HG03139 (cell line): Measurements from ENCODE around the gene SORBS2.

ENCODE experiments used
- ATAC-seq: cut with Tn5 transposase; IDR thresholded peaks from one replicate; pipeline ENCODE4 v1.9.1; 2021; ENCODE audit not compliant: unreplicated experiment

SORBS2 gene

DNA sequence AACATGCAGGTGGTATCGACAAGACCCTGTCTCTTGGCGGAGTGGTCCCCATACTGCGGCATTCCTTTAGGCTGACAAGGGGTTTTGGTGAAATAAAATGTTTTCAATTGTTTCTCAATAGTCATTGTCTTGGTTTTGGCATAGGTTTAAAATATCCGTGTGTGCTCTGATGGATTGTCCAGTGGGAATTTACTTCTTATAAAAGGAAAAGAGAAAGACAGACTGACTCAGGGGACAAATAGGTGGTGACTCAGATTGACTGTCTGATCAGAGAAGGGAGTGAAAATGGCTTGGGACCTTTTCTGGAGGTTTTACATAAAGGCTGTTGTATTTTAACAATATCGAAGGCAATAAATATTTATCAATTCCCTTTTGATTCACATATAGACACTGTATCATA lies 129.8 kb downstream of the SORBS2 start:
- ATAC-seq, result no peak

DNA sequence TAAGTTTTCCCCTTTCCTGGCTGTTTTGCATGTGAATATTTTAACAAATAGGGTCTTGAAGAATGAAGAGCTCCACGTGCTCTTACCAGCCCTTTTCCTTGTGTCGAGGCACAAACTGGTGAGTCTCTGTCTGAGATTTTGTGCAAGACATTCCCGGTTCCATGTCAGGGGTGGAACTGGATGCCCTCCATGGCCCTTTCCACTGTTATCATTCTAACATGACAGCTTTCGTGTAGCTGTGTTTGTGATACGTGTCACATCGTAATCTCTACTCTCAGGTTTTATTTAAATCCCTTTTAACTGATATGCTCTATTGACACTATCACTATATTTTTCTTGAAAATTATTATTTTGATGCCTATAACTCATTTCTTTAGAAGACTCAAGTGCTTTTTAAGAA lies 130.4 kb downstream of the SORBS2 start:
- no peak for ATAC-seq

DNA sequence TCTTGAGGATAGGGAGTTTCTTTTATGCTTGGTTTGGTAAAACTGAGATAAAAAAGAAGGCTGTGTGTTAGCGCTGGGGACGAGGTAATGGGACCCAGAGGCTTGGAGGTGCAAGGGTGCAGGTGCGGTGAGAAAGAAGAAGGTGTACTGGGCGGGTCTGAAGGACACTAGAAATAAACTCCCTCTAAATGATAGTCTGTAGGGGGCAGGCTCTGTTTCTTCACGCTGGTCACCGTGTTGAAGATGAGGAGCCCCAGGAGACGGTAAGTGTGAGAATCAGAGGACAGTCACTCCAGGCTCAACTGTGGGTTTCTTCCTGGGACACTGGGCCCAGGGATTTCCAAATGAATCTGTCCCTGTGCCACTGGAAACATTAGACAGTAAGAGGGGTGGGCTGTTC lies 131.4 kb downstream of the SORBS2 start:
- no peak for ATAC-seq

DNA sequence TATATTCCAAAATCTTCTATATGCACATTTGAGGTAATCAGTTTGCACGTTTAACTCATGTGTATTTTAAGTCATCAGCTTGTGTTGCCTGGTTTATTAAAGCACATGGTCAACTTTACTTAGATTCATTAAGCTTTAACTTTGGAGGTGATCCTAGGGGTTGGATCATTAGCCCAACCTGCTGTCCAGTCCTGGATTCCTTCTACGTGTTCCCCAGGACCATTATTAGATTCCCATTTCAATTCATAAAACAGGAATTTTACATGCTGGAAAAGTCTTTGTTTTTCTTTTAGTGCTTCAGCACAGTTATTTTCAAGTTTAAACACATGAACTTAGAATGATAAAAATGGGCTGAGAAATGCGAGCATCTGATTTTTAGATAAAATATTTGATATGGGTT lies 132.5 kb downstream of the SORBS2 start:
- no peak for ATAC-seq

DNA sequence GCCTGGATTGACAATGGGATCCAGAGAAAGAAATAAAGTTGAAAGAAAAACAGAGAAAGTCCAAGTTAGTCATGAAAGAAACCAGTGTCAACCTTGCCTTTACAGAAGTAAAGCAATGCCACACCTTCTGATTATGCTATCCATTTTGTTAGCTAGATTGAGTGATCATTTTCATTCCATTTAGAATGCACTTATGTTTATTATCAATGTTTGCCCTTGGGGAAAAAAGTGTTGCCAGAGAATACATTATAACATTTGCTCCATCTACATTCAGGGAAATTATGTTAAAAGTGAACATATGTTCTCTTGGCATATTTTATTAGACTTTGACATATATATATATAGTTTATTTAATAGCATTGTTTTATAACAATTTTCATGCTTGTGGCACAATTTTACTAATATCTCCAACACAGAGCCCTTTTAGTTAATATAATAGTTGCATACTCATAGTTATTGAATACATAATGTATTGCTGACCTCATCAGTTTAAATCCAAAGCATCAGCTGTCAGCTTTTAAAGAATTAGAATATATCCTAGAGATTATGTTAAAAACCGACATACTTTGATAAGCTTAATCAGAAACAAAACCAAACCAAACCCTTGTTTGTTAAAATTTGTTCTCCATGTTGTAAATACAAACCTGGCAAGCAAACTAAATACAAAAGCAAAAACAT lies 134.2 kb downstream of the SORBS2 start:
- ATAC-seq, result no peak

DNA sequence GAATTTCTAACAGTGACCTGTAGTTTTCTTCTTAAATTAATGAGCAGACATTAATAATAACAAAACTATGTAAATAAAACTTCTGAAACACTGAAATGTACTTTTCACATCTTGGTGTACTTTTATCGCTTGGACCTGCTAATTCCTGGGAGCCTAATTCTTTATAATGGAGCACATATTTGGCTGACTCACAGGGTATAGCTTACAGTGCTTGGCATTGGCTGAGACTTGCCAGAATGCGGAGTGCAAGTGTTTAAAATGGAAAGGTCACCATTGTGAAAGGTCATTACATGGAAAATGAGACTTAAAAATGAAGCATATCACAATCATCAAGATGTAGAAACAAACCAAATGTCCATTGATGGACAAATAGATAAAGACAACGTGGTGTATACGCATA lies 139.4 kb downstream of the SORBS2 start:
- no peak for ATAC-seq

DNA sequence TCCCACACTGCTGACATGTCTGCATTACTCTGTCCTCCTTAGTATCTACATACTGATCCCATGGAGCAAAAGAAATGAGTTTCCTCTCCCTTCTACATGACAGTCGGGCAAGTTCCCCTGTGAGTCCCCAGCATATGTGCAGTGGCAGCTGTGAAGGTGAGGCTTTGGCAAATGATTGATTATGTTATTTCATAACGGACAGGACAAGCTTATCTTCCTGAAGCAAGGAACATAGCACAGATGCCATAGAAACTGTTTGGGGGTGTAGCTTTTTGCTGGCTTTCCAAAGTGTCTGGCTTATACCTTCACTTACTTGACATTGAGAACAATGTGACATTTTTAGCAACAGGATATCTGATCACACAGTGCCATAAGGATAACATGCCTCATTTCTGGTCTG lies 139.8 kb downstream of the SORBS2 start:
- ATAC-seq, result no peak

DNA sequence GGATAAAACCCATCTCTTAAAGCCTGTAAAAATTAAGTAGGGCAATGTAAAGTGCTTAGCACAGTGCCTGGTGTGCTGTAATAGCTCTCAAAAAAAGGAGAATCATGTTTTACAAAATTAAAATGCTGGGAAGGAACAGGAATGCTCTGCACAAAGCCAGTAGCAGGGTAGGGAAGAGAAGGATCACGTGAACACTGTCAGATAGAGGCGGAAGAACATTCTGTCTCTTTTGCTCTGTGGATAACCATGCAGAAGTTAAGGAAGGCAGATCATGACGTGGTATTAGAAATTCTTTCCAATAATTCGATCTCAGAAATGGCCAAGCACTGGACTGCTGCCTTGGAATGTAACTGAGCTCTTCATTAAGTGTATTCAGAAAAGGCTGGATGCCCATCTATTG lies 140.5 kb downstream of the SORBS2 start:
- no peak for ATAC-seq

DNA sequence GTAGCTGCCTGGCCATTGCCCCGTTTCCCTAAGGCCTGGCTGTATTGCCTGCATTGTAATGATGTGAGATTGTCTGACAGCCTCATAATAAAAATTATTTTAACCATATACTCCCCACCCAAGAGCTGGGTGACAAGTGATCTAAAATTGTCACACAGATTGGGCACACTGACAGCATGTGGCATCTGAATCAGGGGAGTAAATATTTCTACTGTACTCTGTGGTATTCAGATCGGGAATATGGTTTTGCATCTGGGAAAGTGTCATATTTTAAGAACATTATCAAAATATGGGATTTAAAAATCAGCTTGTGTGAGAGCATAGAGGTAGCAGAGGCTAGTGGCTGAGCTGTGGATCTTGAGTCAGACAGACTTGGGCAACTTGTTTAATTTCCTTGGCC lies 140.9 kb downstream of the SORBS2 start:
- ATAC-seq, result no peak

DNA sequence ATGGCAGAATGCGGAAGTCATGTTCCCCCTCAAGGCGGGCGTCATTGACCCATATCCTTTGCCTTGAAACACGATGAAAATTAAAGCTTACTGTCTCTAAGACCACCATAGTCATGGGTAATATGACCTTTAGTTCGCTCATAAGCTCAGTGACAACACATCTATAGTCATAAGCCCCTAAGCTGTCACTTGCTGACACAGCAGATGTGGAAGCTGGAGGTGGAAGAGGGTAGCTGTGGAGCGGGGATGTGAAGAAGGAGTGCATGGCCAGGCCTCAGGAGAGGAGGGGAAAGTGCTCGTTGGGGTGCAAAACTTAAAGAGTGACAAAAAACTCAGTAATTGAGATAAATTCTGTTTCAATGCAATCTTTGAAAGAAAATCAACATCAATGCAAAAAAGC lies 142.7 kb downstream of the SORBS2 start:
- ATAC-seq, result no peak

DNA sequence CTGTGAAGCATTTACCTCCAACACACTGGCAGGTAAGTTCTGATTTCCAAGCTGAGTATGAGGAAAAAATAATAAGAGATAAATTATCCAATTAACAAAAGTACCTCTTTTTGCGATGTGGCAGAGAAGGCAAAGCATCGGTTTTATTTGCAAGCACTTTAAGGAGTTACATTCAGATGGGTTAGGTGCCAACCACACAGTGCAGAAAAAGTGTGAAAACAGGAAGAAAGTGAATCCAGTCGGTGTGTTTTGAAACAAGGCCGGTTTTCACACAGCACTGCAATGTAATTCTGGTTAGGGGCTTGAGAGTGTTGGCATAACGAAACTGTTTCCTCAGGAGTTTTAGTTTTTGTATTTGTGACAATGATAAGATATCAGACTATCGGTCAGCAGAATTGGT lies 145.8 kb downstream of the SORBS2 start:
- no peak for ATAC-seq

DNA sequence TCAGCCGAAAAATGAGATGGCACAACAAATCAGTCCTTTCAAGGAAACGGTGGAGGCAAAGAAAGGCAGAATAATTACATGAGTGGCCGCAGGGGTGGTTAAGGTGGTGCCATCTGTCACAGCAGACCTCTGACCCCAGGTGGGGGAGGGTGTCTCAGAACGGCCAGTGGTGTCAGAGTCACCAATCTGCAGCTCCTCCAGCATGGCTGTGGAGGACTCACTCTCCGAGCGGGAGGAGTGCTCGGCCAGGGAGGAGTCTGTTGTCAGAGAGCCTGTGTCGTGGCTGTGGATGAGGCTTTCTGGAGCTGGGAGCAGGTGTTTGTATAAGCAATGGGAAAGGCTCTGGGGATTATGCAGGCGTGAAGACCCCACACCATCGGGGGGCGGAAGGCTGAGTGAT lies 146.3 kb downstream of the SORBS2 start:
- no peak for ATAC-seq

DNA sequence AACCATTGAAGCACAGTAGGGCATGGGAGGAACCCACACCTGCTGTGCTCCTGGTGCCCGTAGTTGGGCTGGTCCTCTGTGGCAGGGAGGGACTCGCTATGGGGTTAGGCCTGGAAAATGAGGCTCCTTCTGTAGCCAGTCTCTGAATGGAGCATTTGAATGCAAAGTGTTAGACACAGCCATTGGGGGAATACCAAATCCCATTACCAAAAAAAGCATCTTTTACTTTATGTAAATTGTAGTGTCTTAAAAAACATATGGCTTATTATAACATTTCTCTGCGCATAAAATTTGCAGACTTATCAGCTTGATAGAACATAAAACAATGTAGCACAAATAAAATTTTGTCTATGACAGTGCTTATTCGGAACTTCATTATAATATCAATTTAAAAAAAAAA lies 147.5 kb downstream of the SORBS2 start:
- no peak for ATAC-seq

DNA sequence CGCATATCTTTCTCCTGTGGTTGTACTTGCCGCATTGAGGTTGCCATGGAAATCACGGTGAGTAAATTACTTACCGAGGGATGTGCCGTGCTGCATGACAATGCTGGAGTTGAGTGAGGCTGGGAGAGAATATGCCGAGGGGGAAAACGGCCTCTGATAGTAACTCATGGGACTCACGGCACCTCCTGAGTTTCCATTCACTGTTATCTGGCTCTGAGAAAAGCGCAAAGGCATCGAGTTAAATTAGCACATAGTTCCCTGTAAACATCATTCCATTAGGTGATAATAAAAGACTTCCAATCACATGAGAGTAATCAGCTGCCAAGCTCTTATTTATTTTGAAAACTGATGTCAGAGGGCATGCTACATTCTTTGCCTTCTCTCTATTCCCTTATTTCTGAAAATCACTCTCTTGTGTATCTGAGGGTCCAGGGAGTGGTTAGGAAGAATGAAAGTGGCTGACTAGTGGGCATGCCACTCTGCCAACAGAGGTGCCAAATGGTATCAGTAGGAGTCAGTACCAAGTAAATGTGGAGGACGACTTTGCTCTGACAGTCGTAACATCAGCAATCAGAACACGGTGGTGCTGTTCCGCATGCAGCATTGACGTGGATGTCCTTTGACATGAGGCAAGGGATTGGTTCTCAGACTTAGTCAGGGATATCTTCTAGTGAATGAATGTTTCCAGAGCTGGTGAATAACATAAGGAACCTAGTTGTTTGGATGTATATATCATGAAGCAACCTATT lies 149.8 kb downstream of the SORBS2 start:
- ATAC-seq, result no peak

DNA sequence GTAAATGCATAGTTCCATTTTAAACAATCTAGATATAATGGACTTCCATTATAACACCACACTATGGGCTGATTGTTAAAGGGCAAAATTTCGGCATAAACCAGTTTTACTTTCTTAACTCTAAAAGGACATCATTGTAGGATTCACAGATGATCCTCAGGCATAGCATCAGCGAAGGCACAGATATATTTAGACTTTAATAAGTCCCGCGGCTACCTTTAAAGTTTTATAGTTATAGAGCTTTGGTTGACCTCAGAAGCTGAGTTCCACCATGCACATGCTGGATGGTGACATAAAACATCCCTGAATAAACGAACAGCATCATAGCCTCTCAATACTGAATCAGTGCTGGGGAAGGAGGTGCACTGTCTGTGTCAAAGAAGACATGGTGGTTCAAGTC lies 151.7 kb downstream of the SORBS2 start:
- ATAC-seq, result no peak

DNA sequence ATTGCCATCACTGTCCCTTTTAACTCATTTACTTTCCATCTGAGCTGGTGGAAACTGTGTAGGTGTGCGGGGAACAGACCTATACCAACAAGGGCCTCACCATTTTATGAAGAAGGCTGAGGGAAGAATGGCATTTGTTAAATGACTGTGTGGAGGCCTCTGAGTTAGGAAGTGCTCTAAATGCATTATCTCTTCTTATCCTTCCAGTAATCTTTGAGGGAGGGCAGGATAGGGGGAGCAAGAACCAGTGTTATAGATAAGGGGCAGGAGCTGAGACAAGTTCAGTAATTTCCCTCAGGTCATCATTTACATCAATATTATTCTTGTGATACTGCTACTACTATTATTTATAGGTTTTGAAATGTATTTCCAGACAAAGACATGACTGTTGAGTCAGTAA lies 154.3 kb downstream of the SORBS2 start:
- no peak for ATAC-seq

DNA sequence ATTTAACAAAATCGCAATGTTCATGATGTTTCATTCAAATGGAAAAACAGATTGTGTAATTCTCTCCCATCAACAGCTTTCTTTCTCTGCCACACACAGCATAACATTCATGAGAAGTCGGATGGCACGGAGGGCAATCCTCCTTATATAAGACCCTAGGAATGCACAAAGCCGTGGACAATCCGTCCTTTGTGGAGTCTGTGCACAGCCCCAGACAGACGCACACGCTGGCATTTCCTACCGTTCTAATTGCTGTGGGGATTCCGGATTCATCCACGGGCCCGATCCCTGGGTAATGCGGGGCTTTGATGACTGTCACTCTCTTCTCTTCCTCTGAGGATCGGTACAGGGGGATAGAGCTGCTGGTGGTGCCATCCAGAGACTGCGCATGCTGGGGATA lies 154.8 kb downstream of the SORBS2 start:
- no peak for ATAC-seq

DNA sequence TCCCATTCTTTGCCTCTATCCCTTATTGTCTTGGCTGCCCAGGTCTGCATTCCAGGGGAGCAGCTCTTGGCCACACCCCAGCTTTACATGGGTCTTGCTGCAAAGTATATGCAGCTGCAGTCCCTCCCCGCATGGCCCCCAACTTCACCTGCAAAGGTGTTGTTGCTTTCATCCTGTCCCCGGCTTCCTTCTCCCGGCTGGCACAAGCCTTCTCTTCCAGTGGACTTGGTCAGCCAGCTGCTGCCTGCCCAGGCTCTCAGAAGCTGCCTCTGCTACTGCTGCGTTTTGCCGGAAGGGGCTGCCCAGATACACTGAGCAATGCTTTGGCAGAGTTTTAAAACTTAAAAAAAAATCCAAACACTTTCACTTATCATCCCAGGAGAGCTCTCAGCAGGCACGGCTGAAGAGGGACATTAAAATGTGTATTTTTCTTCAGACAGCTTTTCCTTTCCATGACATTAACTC lies 155.5 kb downstream of the SORBS2 start:
- no peak for ATAC-seq

DNA sequence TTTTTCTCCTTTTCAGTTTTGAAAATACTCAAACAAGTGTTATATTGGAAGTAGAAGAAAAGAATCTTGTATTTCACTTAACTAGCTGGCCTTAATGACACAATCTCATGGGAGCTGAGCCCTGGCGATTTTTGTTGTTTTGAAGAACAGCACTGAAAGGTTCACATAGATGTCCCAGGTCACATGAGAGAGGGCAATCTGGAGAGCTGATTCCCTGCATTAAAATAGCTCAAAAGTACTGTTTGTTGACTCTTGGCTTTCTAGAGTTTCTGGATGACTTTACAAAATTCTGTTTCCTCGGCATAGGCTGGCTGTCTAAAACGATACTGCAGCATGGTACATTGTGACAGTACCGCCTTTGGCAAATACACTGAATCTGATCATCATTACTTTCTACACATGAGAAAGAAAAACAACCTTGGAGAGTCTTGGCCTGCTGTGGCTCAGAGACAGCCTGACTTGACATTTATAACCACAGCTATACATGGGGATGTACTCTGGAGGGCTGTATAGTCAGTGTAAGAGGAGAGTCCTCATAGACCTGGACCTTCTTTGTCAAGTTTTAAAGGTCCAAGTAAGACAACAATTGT lies 156.9 kb downstream of the SORBS2 start:
- ATAC-seq, result no peak

DNA sequence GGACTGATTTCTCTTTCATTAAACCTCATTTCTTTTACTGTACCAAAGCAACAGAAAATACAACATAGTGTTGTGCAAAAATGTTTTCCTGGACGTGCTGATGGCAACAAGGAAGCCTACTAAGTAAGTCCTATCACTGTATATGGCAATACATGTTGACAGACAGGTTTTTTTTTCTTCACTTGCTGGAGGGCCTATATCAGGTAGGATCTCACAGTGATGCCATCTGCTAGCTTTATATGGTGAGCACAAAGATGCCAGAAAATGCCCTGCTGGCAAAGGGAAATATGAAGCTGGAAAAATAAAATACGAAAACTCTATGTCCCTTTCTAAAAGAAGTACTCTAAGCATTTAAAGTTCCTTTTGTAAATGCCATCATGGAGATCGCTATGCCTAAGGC lies 157.7 kb downstream of the SORBS2 start:
- ATAC-seq, result no peak

DNA sequence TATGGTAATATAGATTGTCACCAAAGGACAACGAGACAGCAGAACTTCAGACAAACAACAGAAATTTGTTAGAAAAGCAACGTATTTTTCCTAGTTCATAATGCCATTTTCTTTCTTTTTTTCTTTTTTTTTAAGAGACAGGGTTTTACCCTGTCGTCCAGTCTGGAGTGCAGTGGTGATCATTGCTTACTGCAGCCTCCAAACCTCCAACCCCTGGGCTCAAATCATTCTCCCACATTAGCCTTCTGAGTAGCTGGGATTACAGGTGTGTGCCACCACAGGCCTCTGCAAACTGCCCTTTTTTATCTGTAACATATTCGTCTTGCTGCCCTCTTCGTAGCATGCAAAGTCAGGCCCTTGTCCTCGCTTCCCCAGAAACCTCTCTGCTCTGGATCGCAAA lies 160.1 kb downstream of the SORBS2 start:
- no peak for ATAC-seq

DNA sequence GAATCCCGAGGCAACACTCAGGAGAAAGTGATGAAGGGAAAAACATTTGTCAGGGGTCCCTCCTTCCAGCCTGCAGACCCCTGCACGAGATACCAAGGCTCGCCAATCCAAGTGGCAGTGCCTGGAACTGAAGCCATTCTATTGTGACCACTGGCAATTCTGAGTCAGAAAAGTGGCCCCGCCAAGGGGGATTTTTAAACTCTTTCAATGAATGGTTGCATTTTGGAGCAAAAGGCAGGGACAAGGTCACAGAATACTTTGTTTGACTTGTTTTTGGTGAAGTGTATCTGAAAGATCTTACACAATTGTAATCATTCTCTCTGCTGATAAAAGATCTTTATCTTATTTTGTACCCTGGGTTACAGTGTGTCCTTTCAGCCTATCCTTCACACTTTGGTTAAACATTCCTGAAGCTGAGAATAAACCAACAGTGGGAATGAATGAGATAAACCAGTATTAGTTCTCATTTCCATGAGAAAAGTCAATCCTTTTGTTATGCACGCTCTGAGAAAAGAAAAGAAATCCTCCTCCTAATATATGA lies 160.8 kb downstream of the SORBS2 start:
- no peak for ATAC-seq
